SK-MEL-5 (cell line): Measurements from ENCODE around the gene ZNRD2. TPM values are rescaled to one million over a fixed set of nuclear protein-coding genes. Genes with fewer than 3 reads are reported as not detected.
"Not testable (repeated sequence)": the region's sequence is repeated elsewhere in the genome, so short reads cannot be mapped to it uniquely, and the experiment has no call there.

Experiments used
- DNase-seq: peaks from one replicate; pipeline ENCODE4 v3.0.0-alpha.2; 2016; ENCODE audit warnings: low read depth, low spot score
- in situ Hi-C: cut with HindIII; loops from 2 replicates; pipeline ENCODE4 v1.10.0; 2016; ENCODE audit warnings: low sequenced_read_pairs, high pct_unique_total_duplicates, low pct_unique_long_range_greater_than_20kb
- polyA plus RNA-seq, 2 experiments: library from polyadenylated mRNA; depleted of rRNA; stranded (reverse); fragments of >200 nt; gene quantifications; 2 replicates each; pipeline ENCODE4 v1.2.3, GENCODE V29; 2015
- total RNA-seq: library from RNA; depleted of rRNA; stranded (reverse); fragments of >200 nt; shearing (Covaris generic); gene quantifications from 2 replicates; pipeline ENCODE4 v1.2.3, GENCODE V29; 2014; rRNA removed

Gene ZNRD2
- total RNA-seq: 26.5 and 32.4 TPM in 2 replicates
- 51.0 and 53.7 TPM in 2 replicates for polyA plus RNA-seq (2015; cell fraction: cytosol; rRNA removed)
- 22.2 and 43.2 TPM in 2 replicates for polyA plus RNA-seq (2015; cell fraction: nucleus; rRNA removed)

DNA sequence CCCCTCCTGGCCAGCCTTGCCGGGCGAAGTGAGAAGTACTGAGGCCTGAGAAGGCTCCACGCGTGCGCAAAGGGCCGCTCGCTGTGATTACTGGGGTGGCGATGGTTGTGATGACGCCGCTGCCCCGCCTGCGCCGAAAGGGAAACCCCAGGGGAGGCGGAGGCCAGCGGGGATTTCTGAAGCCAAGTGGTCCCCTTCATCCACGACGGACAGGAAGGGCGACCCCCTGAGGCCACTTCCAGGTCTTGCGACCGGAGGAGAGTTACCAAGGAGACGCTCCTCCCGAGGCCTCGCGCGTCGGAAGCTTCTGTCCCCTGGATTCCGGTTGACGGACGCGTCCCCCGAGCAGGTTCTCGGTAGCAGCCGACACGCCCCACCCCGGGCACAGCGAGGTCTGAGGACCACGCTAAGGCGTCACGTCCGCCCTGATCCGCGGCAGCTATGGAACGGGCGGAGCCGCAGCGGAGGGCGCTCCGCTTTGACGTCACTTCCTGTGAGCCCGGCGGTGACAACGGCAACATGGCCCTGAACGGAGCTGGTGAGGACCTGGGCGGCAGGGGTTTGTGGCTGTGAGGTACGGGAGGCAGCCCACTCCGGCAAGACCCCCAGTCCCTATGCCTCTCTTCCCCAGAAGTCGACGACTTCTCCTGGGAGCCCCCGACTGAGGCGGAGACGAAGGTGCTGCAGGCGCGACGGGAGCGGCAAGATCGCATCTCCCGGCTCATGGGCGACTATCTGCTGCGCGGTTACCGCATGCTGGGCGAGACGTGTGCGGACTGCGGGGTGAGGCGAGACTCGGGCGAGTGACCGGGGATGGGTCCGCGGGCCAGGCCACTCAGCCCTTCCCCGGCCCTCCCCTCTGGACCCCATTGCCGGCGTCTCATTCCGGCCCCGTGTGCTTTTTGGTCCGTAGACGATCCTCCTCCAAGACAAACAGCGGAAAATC is at the start of gene ZNRD2:
Gene ZNRD2, plus strand, starts transcription at position 505 of the 946 bp plus-strand sequence. Its CDS starts 15 bp downstream, at position 520.
- in situ Hi-C loops: no loop called here
- peak; percentile 96 for DNase-seq

- in situ Hi-C loops, DNase-seq: not testable (repeated sequence)
Observed at GRCh38 chr11:65521777-65522521, 48.3 kb upstream of the ZNRD2 start.

GRCh38 chr11:65522718-65523630 is 47.3 kb upstream of the ZNRD2 start:
- DNase-seq, in situ Hi-C loops: not testable (repeated sequence)

GRCh38 chr11:65523631-65523968 is 46.7 kb upstream of the ZNRD2 start:
- in situ Hi-C loops, DNase-seq: not testable (repeated sequence)

DNA sequence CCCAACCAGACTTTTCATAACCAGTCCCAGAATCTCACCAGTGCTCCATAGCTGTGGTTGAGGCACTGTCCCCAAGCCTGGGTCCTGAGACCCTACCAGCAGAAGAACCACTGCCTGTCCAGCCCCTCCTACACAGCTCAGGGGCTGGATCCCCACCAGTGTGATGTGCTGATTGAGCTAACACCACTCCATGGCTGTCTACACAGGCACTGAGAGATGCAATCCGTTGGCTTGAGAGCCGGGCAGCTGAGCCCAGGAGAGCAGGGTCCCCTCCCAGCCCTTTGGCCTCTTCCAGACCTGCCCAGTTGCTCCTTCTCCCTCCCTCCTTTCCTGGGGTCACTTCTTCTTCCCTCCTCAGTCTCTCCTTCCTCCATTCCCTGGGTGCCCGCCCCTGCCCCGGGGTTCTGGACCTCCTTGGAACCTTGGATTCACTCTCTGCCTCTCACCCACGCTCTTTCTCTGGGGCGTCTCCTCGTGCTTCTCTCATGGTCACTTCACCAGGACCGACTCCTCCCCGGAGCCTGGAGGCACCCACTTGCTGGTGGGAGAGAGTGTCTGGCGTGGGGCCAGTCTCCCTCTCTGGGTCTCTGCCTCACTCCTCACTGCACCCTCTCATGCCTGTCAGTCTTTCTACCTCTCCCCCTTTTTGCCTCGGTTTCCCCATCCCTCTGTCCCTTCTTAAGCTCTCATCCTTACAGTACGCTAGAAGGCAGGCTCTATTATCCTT is 46.1 kb upstream of the ZNRD2 start:
- in situ Hi-C loops: no loop called here
- DNase-seq: peak; percentile 6

DNA sequence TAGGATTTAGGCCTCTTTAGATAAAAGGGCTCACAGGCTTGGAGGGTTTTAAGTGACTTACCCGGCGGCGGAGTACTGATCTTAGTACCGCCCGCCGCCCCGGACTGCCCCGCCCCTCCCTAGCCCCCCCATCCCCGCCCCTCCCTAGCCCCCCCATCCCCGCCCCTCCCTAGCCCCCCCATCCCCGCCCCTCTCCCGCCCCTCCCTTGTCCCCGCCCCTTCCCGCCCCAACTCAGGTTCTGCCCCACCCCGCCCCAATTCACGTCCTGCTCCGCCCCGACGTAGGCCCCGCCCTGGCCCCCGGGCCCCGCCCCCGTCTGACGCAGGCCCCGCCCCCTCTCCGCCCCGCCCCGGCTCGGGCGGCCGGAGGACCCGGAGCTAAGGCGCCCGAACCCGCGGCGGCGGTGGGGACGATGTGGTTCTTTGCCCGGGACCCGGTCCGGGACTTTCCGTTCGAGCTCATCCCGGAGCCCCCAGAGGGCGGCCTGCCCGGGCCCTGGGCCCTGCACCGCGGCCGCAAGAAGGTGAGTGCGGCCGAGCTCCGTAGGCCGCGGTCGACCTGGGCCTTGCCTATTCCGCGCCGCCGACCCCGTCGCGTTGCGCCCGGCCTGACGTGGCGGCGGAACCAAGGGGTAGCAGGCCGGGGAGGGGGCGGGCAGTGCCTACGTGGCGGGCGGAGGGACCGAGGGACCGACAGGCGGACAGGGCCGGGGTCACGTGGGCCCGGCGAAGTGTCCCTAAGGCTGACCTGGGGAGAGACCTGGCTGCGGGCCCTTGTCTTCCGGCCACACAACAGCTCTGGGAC is 45.3 kb upstream of the ZNRD2 start, which contains the start of gene SCYL1:
Gene SCYL1, plus strand, starts transcription at position 343 of the 805 bp plus-strand sequence. Its CDS starts 71 bp downstream, at position 414.
- DNase-seq: peak; percentile 58
- in situ Hi-C loops: no loop called here

DNA sequence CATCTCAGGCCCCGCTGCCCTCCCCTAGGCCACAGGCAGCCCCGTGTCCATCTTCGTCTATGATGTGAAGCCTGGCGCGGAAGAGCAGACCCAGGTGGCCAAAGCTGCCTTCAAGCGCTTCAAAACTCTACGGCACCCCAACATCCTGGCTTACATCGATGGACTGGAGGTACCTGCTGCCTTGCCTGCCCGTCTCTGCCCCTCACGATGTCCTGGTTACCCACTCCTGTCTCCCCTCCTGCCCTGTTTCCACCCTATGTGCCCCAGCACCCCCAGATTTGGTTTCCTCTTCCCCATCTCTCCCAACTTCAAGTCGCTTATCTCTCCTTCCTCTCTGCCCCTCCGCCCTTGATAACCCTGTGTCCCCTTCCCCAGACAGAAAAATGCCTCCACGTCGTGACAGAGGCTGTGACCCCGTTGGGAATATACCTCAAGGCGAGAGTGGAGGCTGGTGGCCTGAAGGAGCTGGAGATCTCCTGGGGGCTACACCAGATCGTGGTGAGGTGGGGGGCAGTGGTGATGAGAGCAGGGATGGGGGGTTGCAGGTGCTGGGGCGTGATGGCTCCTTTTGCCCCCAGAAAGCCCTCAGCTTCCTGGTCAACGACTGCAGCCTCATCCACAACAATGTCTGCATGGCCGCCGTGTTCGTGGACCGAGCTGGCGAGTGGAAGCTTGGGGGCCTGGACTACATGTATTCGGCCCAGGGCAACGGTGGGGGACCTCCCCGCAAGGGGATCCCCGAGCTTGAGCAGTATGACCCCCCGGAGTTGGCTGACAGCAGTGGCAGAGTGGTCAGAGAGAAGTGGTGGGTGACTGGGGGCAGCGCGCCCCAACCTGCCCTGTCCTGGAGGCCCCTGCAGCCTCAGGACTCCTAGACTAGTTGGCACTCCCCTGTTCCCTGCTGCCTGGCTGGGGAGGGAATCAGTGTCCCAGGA is 44.5 kb upstream of the ZNRD2 start:
- in situ Hi-C loops: no loop called here
- no peak for DNase-seq

DNA sequence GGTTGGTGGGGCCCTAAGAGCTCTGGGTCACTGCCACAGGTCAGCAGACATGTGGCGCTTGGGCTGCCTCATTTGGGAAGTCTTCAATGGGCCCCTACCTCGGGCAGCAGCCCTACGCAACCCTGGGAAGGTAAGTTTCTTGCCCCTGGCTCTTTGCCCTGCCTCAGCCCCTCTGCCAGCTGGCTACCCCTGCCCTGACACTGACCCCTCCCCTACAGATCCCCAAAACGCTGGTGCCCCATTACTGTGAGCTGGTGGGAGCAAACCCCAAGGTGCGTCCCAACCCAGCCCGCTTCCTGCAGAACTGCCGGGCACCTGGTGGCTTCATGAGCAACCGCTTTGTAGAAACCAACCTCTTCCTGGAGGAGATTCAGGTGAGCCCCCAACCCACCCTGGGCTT is 43.5 kb upstream of the ZNRD2 start:
- DNase-seq: no peak
- in situ Hi-C loops: no loop called here

DNA sequence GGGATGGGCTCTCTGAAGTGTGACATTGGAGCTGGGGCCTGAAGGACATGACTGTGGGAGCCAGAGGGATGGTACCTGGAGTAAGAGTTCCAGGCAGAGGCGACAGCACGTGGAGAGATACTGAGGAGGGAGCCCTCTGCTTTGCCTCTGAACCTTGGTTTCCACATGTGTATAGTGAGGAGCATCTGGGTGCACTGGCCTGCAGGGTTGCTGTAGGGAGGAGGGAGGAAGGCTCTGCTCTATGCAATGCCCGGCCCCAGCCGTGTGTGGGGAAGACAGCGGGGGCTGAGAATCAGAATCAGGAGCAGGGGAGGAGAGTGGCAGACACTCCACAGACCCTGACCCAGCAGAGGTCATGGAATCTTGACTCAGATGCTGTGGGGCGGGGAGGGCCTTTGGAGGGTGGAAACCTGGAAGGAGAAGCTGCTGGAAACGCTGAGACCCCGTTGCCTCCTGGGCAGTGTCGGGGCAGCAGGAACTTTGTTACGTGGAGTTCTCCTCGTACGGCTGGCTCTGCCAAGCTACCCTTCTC is 41.4 kb upstream of the ZNRD2 start:
- DNase-seq: no peak
- in situ Hi-C loops: no loop called here

- no peak for DNase-seq
- in situ Hi-C loops: no loop called here
Observed at GRCh38 chr11:65529475-65530156, 40.7 kb upstream of the ZNRD2 start.

- peak; percentile 26 for DNase-seq
- in situ Hi-C loops: no loop called here
Observed at GRCh38 chr11:65530157-65530496, 40.1 kb upstream of the ZNRD2 start.

DNA sequence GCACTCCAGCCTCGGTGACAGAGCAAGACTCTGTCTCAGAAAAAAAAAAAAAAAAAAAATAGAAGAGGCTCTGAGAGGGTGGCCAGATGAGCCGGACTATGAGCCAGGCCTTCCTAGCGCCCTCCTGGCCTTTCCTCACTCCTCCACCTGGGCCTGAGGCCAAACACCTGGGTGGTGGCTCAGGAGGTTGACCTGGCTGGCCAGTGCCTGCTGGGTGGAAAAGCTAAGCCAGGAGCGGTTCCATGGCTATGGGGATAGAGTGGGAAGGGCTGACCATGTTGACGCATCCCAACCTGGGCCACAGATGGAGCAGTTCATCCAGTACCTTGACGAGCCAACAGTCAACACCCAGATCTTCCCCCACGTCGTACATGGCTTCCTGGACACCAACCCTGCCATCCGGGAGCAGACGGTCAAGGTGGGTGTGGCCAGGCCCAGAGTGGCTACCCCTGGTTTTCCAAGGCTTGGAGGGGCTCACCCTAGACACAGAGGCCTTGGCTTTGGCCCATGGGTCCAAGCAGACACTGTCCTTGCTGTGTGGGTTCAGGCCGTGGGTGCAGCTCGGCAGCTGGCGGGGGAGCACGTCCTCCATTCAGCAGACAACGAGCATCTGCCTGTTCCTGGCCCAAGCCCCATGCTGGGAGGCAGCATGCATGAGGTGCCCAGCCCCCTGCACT is 37.8 kb upstream of the ZNRD2 start:
- DNase-seq: no peak
- in situ Hi-C loops: no loop called here

GRCh38 chr11:65535102-65535501 is 35.2 kb upstream of the ZNRD2 start:
- DNase-seq: no peak
- in situ Hi-C loops: no loop called here
